Chondrocyte (in vitro differentiated cells): ENCODE data around the gene SUCLG2. TPM values are rescaled to one million over a fixed set of nuclear protein-coding genes. Genes with fewer than 3 reads are reported as not detected.

Experiments used
- DNase-seq: peaks from one replicate; pipeline ENCODE4 v3.0.0; 2021; ENCODE audit warnings: mixed read lengths, low spot score
- H3K27ac Mint-ChIP-seq: one replicate; pipeline ENCODE4 v1.8.0; 2021; ENCODE audit warnings: mild to moderate bottlenecking, moderate library complexity, mixed read lengths; ENCODE audit not compliant: unreplicated experiment
- H3K27me3 Mint-ChIP-seq: 2 replicates; pipeline ENCODE4 v1.8.0; 2021; ENCODE audit warnings: low read depth, mixed read lengths
- H3K36me3 Mint-ChIP-seq: 2 replicates; pipeline ENCODE4 v1.8.0; 2021; ENCODE audit warnings: low read depth, mixed read lengths
- H3K4me1 Mint-ChIP-seq: 2 replicates; pipeline ENCODE4 v1.8.0; 2021; ENCODE audit warnings: low read depth, mild to moderate bottlenecking, mixed read lengths
- H3K4me3 Mint-ChIP-seq: one replicate; pipeline ENCODE4 v1.8.0; 2021; ENCODE audit warnings: mild to moderate bottlenecking, moderate library complexity, mixed read lengths; ENCODE audit not compliant: unreplicated experiment
- H3K9me3 Mint-ChIP-seq: 2 replicates; pipeline ENCODE4 v1.8.0; 2021; ENCODE audit warnings: low read depth, mixed read lengths
- total RNA-seq: library from RNA; stranded (reverse); gene quantifications from 3 replicates; pipeline ENCODE4 v1.2.1, GENCODE V29; 2021
- TF ChIP-seq, protein P1 (sequence below): fragments of 200-600 bp; sonication (generic); IDR thresholded peaks from 2 replicates; pipeline ENCODE4 v1.5.0; 2021; ENCODE audit warnings: antibody characterized with exemption, mild to moderate bottlenecking, moderate library complexity

SUCLG2 gene
- total RNA-seq, 1 donor from 2014 or later: 24.3 TPM

DNA sequence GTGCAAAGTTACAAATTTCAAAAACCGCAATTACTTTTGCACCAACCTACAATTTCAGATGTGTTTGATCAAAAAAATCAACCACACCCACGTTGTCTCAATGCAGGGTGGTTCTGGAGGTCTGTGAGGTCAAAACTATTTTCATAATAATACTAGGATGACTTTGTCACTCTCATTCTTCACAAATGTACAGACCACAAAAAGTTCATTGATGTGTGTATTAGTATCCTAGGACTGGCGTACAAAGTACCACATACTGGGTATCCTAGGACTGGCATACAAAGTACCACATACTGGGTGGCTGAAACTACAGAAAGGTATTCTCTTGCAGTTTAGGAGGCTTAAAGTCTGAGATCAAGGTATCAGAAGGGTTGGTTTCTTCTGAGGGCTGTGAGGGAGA lies 13.0 kb downstream of the SUCLG2 start:
- DNase-seq: no peak
- TF ChIP-seq, protein P1, sequence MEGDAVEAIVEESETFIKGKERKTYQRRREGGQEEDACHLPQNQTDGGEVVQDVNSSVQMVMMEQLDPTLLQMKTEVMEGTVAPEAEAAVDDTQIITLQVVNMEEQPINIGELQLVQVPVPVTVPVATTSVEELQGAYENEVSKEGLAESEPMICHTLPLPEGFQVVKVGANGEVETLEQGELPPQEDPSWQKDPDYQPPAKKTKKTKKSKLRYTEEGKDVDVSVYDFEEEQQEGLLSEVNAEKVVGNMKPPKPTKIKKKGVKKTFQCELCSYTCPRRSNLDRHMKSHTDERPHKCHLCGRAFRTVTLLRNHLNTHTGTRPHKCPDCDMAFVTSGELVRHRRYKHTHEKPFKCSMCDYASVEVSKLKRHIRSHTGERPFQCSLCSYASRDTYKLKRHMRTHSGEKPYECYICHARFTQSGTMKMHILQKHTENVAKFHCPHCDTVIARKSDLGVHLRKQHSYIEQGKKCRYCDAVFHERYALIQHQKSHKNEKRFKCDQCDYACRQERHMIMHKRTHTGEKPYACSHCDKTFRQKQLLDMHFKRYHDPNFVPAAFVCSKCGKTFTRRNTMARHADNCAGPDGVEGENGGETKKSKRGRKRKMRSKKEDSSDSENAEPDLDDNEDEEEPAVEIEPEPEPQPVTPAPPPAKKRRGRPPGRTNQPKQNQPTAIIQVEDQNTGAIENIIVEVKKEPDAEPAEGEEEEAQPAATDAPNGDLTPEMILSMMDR: no peak
- Mint-ChIP-seq H3K27me3 (no peaks in the 10 kb centered on the region), H3K27ac (no peak overlapping the region), H3K36me3 (no peaks in the 10 kb centered on the region), H3K9me3 (no peaks in the 10 kb centered on the region), H3K4me1 (peaks cover 4% of the 10 kb centered on the region), H3K4me3 (no peak overlapping the region)

- H3K36me3 Mint-ChIP-seq: no peaks in the 10 kb centered on the region
- H3K27me3 Mint-ChIP-seq: no peaks in the 10 kb centered on the region
- H3K4me1 Mint-ChIP-seq: peaks cover 15% of the 10 kb centered on the region
These were observed 14.3 kb downstream of the SUCLG2 start for GRCh38 chr3:67640023-67640660.

GRCh38 chr3:67637255-67637900 lies 17.0 kb downstream of the SUCLG2 start:
- Mint-ChIP-seq H3K4me3 (no peak overlapping the region), H3K4me1 (peaks cover 22% of the 10 kb centered on the region), H3K27ac (no peak overlapping the region), H3K9me3 (no peaks in the 10 kb centered on the region), H3K36me3 (no peaks in the 10 kb centered on the region), H3K27me3 (no peaks in the 10 kb centered on the region)
- DNase-seq: no peak
- TF ChIP-seq, protein P1: no peak

More at GRCh38 chr3:67640023-67640660, 14.3 kb downstream of the SUCLG2 start:
- Mint-ChIP-seq H3K9me3 (no peaks in the 10 kb centered on the region), H3K4me3 (no peak overlapping the region), H3K27ac (no peak overlapping the region)
- DNase-seq: no peak
- TF ChIP-seq, protein P1: no peak

DNA sequence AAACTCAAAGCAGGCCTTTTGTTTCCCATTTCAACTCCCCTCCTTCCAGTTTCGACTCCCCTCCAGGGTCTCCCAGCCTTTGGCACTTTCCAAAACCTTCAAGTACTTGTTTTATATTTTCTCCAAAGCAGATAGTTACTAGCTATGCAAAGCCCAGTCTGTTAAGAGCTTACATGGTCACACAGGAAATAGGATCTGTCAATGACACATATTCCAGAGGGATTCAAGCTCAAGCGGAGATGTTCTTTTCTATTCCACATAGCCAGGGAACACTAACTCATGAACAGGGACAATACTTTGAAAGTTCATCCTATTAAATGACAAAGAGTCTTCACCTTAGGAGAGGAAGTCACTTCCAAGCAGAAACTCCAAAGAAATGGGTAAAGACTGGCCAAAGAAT lies 18.6 kb downstream of the SUCLG2 start:
- H3K27ac Mint-ChIP-seq: peak overlapping the region; percentile 94
- H3K4me1 Mint-ChIP-seq: peaks cover 22% of the 10 kb centered on the region
- no peaks in the 10 kb centered on the region for H3K27me3 Mint-ChIP-seq
- H3K9me3 Mint-ChIP-seq: no peaks in the 10 kb centered on the region
- TF ChIP-seq, protein P1: no peak
- H3K4me3 Mint-ChIP-seq: peak overlapping the region; percentile 8
- no peak for DNase-seq
- H3K36me3 Mint-ChIP-seq: no peaks in the 10 kb centered on the region

DNA sequence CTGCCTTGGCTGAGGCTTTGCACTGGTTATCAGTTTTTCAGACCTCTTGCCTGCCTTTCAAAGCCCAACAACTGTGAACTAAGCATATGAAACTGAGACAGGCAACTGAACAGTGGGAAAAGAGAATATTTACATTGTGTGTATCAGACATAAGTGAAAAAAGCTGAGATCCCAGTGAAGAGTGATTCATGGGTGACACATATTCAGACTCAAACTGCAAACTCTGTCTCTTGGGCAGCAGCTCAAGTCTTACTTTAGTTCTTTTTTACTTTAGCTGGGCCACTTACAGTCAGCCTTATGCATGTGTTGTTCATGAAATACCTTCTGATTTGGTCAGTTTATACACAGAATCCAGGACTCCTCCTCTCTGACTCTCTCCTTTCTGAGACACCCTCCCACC lies 19.2 kb downstream of the SUCLG2 start:
- no peaks in the 10 kb centered on the region for H3K36me3 Mint-ChIP-seq
- TF ChIP-seq, protein P1: no peak
- H3K27me3 Mint-ChIP-seq: no peaks in the 10 kb centered on the region
- H3K4me1 Mint-ChIP-seq: peaks cover 18% of the 10 kb centered on the region
- peak overlapping the region; percentile 8 for H3K4me3 Mint-ChIP-seq
- no peak for DNase-seq
- H3K27ac Mint-ChIP-seq: peak overlapping the region; percentile 94
- H3K9me3 Mint-ChIP-seq: no peaks in the 10 kb centered on the region
